ENCODE measurements around the gene GALNT9. TPM values are rescaled to one million over a fixed set of nuclear protein-coding genes. Genes with fewer than 3 reads are reported as not detected.
A peak's percentile ranks its signal among the peaks of the same experiment; 100 is the strongest.

The GALNT9 gene
- total and polyA plus RNA-seq, 8 donors, result 0.17 to 5.0 (median 2.8) TPM; not detected in 1

GRCh38 chr12:132285991-132286681 is 43.3 kb downstream of the GALNT9 start:
- DNase-seq (peak; percentile 59 to 92 (median 80)), ATAC-seq (peak; percentile 74)
- peaks cover 0 to 85% of the 10 kb centered on the region in 2 donors for H3K27me3 ChIP-seq
- H3K4me1 ChIP-seq, result no peaks in the 10 kb centered on the region
- intact Hi-C loops (cut with DNase I), result no loop called here
- no peak overlapping the region for H3K27ac ChIP-seq
- TF ChIP-seq, protein P1, sequence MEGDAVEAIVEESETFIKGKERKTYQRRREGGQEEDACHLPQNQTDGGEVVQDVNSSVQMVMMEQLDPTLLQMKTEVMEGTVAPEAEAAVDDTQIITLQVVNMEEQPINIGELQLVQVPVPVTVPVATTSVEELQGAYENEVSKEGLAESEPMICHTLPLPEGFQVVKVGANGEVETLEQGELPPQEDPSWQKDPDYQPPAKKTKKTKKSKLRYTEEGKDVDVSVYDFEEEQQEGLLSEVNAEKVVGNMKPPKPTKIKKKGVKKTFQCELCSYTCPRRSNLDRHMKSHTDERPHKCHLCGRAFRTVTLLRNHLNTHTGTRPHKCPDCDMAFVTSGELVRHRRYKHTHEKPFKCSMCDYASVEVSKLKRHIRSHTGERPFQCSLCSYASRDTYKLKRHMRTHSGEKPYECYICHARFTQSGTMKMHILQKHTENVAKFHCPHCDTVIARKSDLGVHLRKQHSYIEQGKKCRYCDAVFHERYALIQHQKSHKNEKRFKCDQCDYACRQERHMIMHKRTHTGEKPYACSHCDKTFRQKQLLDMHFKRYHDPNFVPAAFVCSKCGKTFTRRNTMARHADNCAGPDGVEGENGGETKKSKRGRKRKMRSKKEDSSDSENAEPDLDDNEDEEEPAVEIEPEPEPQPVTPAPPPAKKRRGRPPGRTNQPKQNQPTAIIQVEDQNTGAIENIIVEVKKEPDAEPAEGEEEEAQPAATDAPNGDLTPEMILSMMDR (IDR thresholded peaks at IDR 0.05), result no peak
- no peaks in the 10 kb centered on the region for H3K9me3 ChIP-seq
- no peak overlapping the region for H3K4me3 ChIP-seq
- H3K36me3 ChIP-seq, result no peaks in the 10 kb centered on the region

- no peak overlapping the region for H3K4me3 ChIP-seq
- intact Hi-C loops (cut with DNase I), result no loop called here
- no peaks in the 10 kb centered on the region for H3K4me1 ChIP-seq
- TF ChIP-seq, protein P1 (IDR thresholded peaks at IDR 0.05), result no peak
- H3K9me3 ChIP-seq, result no peaks in the 10 kb centered on the region
- peaks cover 8 to 96% of the 10 kb centered on the region in 2 donors for H3K27me3 ChIP-seq
- no peaks in the 10 kb centered on the region for H3K36me3 ChIP-seq
- ATAC-seq (no peak), DNase-seq (peak in 1 of 4 donors; percentile 77)
- H3K27ac ChIP-seq, result no peak overlapping the region
Observed at GRCh38 chr12:132284827-132285741, 44.3 kb downstream of the GALNT9 start.

DNA sequence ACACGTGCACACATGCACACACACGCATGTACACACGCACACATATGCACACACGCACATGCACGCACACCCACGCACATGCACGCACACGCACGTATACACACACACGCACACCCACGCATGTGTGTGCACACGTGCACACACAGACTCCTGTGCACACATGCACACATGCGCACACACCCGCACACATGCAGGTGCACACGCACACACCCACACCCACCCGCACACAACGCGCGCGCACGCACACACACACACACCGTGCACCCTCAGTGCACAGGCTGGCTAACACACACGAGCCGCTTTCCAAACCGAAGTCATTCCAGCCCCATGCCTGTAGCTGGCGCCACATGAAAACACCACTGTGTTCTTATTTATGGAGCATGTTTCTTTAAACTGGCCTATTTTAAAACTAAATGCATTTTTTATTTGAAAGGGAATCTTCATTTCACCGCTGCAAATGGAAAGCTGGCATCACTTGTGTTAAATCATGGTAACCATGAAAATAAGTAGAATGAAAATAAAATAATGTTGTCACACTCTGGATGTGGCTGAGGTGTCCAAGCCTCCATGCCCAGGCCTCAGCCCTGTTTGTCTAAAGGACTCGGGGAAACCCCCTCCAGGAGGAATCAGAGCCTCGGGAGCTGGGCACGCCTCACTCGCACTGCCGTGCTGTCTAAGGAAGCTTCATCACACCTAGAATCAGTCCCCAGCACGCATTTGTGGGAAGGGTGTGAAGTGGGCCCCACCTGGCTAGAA is 45.1 kb downstream of the GALNT9 start:
- Histone ChIP-seq H3K4me3 (no peak overlapping the region), H3K36me3 (no peaks in the 10 kb centered on the region), H3K4me1 (no peaks in the 10 kb centered on the region), H3K9me3 (no peaks in the 10 kb centered on the region), H3K27me3 (peaks cover 8 to 97% of the 10 kb centered on the region in 2 donors), H3K27ac (no peak overlapping the region)
- intact Hi-C loops (cut with DNase I), result no loop called here
- ATAC-seq (no peak), DNase-seq (peak in 1 of 4 donors; percentile 54)
- TF ChIP-seq, protein P1 (IDR thresholded peaks at IDR 0.05), result no peak

DNA sequence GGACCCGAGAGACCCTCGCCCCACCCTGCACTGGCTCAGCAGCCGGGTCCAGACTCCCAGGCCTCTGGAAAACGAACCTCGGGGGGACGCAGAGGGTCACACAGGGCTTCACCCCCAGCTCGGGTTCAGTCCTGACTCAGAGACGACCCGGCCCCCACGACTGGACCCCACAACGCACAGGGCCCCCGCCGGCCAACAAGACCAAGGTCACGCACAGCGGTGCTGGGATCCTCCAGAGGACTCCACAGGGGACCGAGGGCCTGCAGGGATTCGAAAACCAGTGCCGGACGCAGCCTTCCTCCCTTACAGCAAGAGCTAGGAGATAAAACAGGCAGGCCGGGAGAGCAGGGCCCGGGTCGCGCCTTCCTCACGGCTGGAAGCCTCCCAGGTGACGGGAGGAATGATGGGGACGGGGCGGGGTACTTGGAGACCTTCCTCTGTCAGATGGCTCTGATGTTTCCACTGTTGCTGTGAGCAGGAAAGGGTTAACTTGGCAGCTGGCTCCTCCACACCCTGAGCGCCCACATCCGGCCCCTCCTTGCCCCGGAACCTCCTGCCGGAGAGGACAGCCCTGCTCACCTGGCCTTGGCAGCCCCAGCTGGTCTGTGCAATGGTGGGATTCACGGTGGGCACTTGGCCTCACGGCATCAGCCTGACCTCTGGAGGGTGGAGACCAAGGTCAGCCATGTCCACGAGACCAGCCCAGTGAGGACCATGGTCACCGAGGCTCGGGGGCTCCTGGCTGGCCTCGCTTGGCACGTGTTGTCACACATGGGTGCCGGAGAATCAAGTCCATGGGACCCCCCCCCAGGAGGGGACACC is 46.2 kb downstream of the GALNT9 start:
- peaks cover 12 to 97% of the 10 kb centered on the region in 2 donors for H3K27me3 ChIP-seq
- H3K27ac ChIP-seq, result no peak overlapping the region
- H3K4me3 ChIP-seq, result no peak overlapping the region
- intact Hi-C loops (cut with DNase I), result no loop called here
- DNase-seq (peak in 1 of 4 donors; percentile 72), ATAC-seq (no peak)
- TF ChIP-seq, protein P1 (IDR thresholded peaks at IDR 0.05), result no peak
- H3K4me1 ChIP-seq, result no peaks in the 10 kb centered on the region
- no peaks in the 10 kb centered on the region for H3K36me3 ChIP-seq
- H3K9me3 ChIP-seq, result no peaks in the 10 kb centered on the region

Measured in left lung (tissue), 10 donors.